Astrocyte of the hippocampus (primary cell): Measurements from ENCODE around the gene RBBP6.
A peak's percentile ranks its signal among the peaks of the same experiment; 100 is the strongest.
"Not testable (repeated sequence)": the region's sequence is repeated elsewhere in the genome, so short reads cannot be mapped to it uniquely, and the experiment has no call there.

Source experiments
- DNase-seq: peaks from one replicate; pipeline ENCODE4 v3.0.0; 2011; ENCODE audit warnings: low read depth, low spot score

Gene RBBP6

GRCh38 chr16:24568392-24568791 lies 29.0 kb downstream of the RBBP6 start:
- DNase-seq = peak; percentile 38

- DNase-seq = no peak
Observed at GRCh38 chr16:24571096-24571495, 31.7 kb downstream of the RBBP6 start.

- DNase-seq = no peak
Observed at GRCh38 chr16:24572069-24572468, 32.7 kb downstream of the RBBP6 start.

- no peak for DNase-seq
Observed at GRCh38 chr16:24573141-24573540, 33.8 kb downstream of the RBBP6 start.

GRCh38 chr16:24574515-24575485 lies 35.4 kb downstream of the RBBP6 start:
- not testable (repeated sequence) for DNase-seq

- DNase-seq = not testable (repeated sequence)
Observed at GRCh38 chr16:24575791-24576190, 36.4 kb downstream of the RBBP6 start.

- no peak for DNase-seq
Observed at GRCh38 chr16:24577167-24577566, 37.8 kb downstream of the RBBP6 start.

- peak; percentile 29 for DNase-seq
Observed at GRCh38 chr16:24580665-24581064, 41.3 kb downstream of the RBBP6 start.

- no peak for DNase-seq
Observed at GRCh38 chr16:24583494-24583893, 44.1 kb downstream of the RBBP6 start.

- no peak for DNase-seq
Observed at GRCh38 chr16:24589997-24590396, 50.6 kb downstream of the RBBP6 start.

GRCh38 chr16:24598777-24599437 lies 59.5 kb downstream of the RBBP6 start:
- no peak for DNase-seq

- DNase-seq = no peak
Observed at GRCh38 chr16:24609417-24609739, 70.0 kb downstream of the RBBP6 start.

- peak; percentile 91 for DNase-seq
Observed at GRCh38 chr16:24609740-24610415, 70.5 kb downstream of the RBBP6 start.

GRCh38 chr16:24610416-24610755 lies 71.0 kb downstream of the RBBP6 start:
- peak; percentile 65 for DNase-seq

- DNase-seq = no peak
Observed at GRCh38 chr16:24611310-24611709, 71.9 kb downstream of the RBBP6 start.

- no peak for DNase-seq
Observed at GRCh38 chr16:24612656-24613055, 73.3 kb downstream of the RBBP6 start.

- DNase-seq = not testable (repeated sequence)
Observed at GRCh38 chr16:24613267-24613666, 73.9 kb downstream of the RBBP6 start.

GRCh38 chr16:24617502-24617901 lies 78.1 kb downstream of the RBBP6 start:
- no peak for DNase-seq
